HepG2 (cell line): ENCODE results near the gene NFX1.

Experiments used
- ATF7-NPFF ChIP-seq: sonication (generic); formaldehyde crosslinking; IDR thresholded peaks from 2 replicates; pipeline ENCODE4 v1.8.1; 2023; ENCODE audit warnings: mild to moderate bottlenecking, low read depth, missing genetic modification reagents, moderate library complexity
- FOXA1 ChIP-seq, 2 experiments: fragments of 450-650 bp in 1 of 2; sonication (generic) in 1 of 2; formaldehyde crosslinking in 1 of 2; IDR thresholded peaks; 2 replicates each; pipeline versions ENCODE4 v1.4.0 to v1.6.1; 2016 to 2020; ENCODE audit warnings: missing genetic modification reagents in 1 of 2
- FOXA3 ChIP-seq: IDR thresholded peaks from 2 replicates; pipeline ENCODE4 v1.6.1; 2016; ENCODE audit warnings: missing genetic modification reagents, missing compliant biosample characterization
- HMGXB3 ChIP-seq: sonication (generic); formaldehyde crosslinking; IDR thresholded peaks from 2 replicates; pipeline ENCODE4 v1.4.0; 2020; ENCODE audit warnings: missing genetic modification reagents, borderline replicate concordance
- HNRNPL ChIP-seq: fragments of 200-400 bp; formaldehyde crosslinking; IDR thresholded peaks from 2 replicates; pipeline ENCODE4 v1.6.1; 2017; ENCODE audit warnings: mild to moderate bottlenecking, low read depth, low read length
- POLR2AphosphoS5 ChIP-seq: IDR thresholded peaks from 2 replicates; pipeline ENCODE4 v1.6.1; 2012; ENCODE audit warnings: low read depth, low read length
- SRF ChIP-seq: IDR thresholded peaks from 2 replicates; pipeline ENCODE4 v1.6.1; 2011; ENCODE audit warnings: mild to moderate bottlenecking, low read depth, low read length, moderate library complexity
- ZNF24 ChIP-seq: fragments of 450-650 bp; IDR thresholded peaks from 2 replicates; pipeline ENCODE4 v1.6.1; 2017; ENCODE audit warnings: antibody characterized with exemption, mild to moderate bottlenecking
- ZNF570 ChIP-seq: sonication (generic); formaldehyde crosslinking; IDR thresholded peaks from 2 replicates; pipeline ENCODE4 v1.4.0; 2020; ENCODE audit warnings: mild to moderate bottlenecking, missing genetic modification reagents, borderline replicate concordance

GRCh38 chr9:33293782-33294181, 3.5 kb downstream of the NFX1 start:
- TF ChIP-seq SRF (no peak), ZNF570 (CRISPR knock-in tag) (no peak), ZNF24 (no peak), FOXA1 (IDR thresholded peaks at IDR 0.05) (no peak), FOXA1 (CRISPR knock-in tag; IDR thresholded peaks at IDR 0.05) (peak; percentile 88), FOXA3 (CRISPR knock-in tag) (peak; percentile 92), POLR2AphosphoS5 (no peak), HNRNPL (no peak), ATF7-NPFF (CRISPR knock-in tag) (no peak), HMGXB3 (no peak)
